GM21515 (cell line): ENCODE results near the gene RSBN1L.
"Not testable (repeated sequence)": the region's sequence is repeated elsewhere in the genome, so short reads cannot be mapped to it uniquely, and the experiment has no call there.

Source experiments
- ATAC-seq: cut with Tn5 transposase; IDR thresholded peaks from one replicate; pipeline ENCODE4 v1.9.1; 2021; ENCODE audit not compliant: unreplicated experiment

Gene RSBN1L

DNA sequence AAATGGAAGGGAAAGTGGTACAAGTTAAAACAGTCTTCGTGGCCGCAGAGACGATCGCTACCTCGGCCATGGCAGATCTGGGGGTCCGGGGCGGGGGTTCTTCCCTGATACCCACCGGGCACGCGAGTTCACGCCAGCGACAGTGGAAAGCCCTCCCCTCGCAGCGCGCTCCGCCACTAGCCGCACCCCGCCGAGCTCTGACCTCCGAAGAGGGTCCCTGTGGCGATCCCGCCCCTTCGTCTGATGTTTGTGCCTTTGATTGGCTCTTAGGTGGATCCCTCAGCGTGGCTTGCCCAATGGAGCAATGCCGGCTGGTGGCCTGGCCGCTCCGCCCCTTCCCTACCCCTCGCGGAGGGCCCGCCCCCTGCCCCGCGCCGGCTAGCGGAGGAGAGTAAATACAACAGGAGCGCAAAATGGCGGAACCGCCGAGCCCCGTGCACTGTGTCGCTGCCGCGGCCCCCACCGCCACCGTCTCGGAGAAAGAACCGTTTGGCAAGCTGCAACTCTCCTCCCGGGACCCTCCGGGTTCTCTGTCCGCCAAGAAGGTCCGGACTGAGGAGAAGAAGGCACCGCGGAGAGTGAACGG, at the start of gene RSBN1L:
RSBN1L (plus strand) TSS at position 403 of the 586 bp plus-strand sequence; CDS start at position 414, 11 bp downstream.
- ATAC-seq, result peak; percentile 95

DNA sequence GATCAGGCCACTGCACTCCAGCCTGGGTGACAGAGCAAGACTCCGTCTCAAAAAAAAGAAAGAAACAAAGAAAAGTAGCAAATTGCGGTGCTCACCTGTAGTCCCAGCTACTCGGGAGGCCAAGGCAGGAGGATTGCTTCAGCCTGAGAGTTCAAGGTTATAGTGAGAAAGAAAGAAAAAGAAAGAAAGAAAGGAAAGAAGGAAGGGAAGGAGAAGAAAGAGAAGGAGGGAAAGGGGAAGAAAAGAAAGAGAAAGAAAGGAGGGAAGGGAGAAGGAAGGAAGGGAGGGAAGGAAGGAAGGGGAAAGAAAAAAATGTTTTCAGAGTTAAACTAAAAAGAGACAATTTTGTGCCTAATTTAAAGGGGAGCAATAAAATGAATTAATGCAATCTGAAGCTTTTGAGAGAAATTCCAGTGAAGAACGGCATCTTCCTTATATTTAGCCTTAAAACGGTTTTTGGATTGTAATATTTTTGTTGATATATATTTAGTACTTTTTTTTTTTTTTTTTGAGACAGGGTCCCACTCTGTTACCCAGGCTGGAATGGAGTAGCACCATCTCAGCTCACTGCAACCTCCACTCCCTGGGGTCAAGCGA, 47.4 kb upstream of the RSBN1L start:
- ATAC-seq, result no peak

DNA sequence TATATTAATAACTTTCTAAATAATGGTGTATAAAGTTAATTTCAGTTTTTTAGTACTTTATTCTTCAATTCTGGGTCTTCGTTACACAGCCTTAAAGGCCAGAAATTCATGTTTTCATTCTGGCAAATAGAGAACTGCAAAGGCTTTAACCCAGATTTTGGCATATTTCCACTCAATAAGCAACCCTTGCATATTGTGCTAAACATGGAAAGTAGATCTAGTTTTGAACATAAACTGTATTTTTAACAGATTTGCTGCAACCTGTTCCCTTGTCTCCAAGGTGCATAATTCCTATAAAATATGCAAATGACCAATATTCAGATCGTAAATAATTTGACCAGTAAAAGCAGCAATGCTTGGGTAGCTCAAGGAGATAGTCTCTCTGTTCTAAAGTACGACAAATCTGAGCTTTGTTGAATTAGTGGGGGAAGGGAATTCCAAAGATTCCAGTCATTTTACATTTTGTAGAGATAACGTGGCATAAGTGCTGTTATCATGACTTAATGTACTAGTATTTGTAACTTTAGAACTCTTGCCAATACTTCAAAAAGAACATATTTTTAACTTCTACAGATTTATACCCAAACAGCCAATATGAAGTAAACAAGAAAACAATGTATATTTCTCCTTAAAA, 46.4 kb upstream of the RSBN1L start:
- ATAC-seq, result no peak

DNA sequence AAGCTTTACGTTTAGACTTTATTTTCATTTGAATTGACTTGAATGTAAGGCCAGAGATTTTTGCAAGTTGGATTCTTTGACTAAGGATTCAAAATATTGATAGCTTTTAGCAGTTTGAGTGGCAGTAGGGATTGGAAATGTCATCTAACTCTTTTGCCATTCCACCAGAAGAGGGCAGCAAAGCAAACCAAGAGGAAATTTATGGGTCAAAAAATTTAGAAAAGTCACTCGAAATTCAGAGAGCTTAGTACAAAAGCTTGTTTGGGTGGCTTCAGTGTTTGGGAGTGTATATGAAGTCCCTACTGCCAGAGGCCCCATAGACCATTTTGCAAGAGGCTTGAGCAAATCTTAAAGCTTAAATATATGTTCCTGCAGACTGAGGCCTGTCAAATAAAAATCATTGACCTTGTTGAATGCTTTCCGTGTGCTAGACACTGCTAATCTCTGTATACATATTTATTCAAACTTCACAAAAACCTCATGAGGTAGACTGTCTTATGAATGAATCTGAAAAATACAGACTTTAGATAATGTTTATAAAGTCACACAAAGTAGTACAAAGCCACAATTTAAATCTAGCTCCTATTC, 44.6 kb upstream of the RSBN1L start:
- ATAC-seq, result no peak

DNA sequence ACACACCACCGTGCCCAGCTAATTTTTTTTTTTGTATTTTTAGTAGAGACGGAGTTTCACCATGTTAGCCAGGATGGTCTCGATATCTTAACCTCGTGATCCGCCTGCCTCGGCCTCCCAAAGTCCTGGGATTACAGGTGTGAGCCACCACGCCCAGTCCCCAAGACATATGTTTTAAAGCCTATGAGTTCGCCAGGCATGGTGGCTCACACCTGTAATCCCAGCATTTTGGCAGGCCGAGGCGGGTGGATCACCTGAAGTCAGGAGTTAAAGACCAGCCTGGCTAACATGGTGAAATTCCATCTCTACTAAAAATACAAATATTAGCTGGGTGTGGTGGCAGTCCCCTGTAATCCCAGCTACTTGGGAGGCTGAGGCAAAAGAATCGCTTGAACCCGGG, 43.4 kb upstream of the RSBN1L start:
- not testable (repeated sequence) for ATAC-seq

DNA sequence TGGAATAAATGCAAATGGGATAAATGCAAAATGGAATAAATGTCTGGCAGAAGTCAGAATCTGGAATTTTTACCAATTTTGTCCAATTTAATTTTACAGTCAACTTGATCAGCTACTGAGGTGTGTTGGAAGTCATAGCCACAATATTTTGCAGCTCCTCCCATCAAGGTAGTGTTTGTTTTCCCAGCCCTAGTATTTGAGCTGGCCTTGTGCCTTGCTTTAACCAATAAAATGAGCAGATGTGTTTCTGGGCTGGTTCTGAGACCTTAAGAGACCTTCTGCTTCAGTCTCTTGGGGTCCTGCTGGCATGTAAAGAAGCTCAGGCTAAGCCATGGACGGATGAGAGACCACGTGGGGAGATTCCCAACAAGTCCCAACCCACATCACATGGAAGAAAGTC, 42.7 kb upstream of the RSBN1L start:
- no peak for ATAC-seq

DNA sequence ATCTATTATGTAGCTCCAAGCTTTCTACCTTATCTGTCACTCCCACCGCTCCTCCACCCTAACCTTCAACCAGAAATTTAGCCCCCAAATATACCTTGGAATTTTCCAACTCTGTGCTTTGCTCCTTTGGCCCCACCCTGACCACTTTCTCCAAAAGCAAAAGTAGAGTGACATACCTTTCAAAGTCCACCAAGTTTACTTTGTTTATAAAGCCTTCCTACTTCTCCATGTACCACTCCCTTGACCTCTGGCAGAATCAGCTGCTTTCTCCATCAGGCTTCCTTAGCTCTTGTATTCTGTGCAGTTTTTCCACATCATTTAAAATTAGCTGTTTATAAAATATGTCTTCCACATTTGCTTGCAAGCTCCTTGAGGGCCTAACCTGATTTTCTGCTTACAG, 40.9 kb upstream of the RSBN1L start:
- ATAC-seq, result no peak

DNA sequence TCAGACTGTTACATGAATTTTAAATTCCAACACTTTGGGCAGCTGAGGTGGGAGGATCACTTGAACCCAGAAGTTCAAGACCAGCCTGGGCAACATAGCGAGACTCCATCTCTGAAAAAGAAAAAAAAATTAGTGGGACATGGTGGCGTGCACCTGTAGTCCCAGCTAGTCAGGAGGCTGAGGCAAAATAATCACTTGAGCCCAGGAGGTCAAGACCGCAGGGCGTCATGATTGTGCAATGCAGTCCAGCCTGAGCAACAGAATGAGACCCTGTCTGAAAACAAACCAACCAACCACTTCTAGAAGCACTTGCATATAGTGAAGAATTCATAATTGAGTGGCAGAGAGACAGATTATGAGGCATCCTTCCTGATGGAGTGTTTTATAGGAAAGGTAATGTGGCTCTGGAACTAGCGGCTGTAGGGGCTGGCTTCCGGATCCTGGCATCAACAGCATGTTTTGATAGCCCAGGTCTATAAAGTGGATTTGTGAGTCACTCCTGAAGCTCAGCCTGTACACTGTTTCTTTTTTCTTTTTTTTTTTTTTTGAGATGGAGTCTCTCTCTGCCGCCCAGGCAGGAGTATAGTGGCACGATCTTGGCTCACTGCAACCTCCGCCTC, 40.3 kb upstream of the RSBN1L start:
- ATAC-seq, result no peak

DNA sequence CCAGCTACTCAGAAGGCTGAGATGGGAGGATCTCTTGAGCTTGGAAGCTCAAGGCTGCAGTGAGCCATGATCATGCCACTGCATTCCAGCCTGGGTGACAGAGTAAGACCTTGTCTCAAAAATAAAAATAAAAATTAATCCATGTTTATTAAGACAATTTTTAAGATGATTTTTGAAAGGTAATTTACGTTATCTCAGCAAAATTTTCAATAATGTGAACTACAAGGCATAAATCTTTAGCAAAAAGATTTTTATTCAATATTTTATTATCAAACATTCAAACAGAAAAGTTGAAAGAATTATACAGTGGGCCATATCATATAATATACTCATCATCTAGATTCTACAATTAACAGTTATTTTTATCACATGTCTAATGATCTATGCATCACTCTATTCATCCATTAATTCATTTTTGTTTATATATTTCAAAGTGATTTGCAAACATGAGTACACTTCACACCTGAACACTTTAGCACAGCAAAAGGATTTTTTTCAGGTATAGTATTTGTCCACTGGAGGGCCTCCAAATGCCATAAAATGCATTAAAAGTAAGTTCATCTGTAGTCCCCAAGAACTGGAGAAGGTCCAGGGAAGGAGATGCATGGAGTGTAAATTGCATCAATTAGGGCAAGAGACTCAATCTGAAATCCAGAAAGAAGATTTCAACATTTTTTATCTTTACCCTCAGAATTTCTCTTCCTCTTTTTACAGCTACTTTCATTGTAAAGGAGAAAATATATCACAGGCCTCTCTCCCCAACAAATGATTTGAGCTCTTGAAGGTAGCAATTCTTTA, 38.6 kb upstream of the RSBN1L start:
- ATAC-seq, result no peak

DNA sequence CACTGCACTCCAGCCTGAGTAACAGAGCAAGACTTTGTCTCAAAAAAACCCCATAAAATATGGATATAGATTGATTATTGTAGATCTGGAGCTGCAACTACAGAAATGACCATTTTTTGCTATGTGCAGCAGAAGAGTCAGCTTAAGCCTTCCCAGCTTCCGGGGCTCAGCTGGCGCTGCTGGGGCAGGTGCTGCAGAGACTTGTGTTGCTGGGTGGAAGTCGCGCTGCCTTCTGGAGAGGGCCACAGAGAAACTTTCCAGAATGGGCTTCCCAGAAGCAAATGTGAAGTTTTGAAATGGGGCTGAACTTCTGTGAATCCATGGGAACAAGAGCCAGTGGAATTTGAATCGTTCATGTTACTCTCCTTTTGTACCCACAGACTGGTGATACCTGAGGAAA, 37.3 kb upstream of the RSBN1L start:
- no peak for ATAC-seq

DNA sequence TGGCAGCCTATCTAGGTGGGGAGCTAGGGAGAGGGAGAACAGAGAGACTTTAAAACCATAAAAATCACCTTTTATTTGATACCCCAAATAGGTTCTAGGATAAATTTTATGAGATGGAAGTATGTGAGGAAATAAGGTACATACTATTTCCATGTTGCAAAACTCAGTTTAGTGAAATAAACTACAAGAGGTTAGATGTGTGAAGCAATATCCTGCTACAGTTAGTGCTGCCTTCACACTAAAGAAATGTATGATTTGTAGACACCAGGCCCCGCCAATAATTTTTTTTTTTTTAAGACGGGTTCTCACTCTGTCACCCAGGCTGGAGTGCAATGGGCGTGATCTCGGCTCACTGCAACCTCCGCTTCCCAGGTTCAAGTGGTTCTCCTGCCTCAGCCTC, 34.4 kb upstream of the RSBN1L start:
- no peak for ATAC-seq

DNA sequence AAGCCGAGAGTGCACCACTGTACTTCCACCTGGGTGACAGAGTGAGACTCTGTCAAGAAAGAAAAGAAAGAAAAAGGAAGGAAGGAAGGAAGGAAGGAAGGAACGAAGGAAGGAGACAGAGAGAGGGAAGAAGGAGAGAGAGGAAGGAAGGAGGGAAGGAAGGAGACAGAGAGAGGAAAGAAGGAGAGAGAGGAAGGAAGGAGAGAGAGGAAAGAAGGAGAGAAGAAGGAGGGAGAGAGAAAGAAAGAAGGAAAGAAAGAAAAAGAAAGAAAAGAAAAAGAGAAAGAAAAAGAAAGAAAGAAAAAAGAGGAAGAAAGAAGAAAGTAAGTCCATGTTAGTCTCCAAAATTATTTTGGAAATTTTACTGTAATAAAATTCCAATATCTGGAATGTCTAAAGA, 33.4 kb upstream of the RSBN1L start:
- ATAC-seq, result no peak

DNA sequence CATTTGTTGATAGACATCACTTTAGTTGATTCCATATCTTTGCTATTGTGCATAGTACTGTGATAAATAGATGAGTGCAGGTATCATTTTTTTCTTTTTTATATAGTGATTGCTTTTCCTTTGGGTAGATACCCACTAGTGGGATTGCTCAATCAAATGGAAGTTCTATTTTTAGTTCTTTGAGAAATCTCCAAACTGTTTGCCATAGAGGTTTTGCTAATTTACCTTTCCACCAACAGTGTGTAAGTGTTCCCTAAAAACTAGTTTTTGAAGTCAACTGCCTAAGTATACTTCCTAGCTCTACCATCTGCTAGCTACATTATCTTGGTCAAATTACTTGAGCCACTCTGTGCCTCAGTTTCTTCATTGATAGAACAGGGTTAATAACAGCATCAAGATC, 31.5 kb upstream of the RSBN1L start:
- no peak for ATAC-seq

DNA sequence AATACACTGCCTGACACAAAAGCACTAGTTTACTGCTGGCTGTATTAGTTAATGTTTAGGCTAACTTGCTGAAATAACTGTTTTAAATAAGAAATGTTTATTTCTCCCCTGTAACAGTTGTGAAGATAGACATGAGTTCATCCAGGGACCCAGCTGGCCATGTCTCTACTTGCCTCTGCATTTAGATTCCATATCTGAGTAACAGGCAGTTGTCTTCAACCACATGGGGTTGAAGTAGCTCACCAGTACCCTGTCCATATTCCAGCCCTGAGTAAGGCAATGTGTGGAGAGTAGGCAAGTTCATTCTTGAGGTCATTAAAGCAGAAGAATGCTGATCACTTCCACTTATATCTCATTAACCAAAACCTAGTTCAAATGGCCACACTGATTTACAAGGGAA, 31.1 kb upstream of the RSBN1L start:
- no peak for ATAC-seq

DNA sequence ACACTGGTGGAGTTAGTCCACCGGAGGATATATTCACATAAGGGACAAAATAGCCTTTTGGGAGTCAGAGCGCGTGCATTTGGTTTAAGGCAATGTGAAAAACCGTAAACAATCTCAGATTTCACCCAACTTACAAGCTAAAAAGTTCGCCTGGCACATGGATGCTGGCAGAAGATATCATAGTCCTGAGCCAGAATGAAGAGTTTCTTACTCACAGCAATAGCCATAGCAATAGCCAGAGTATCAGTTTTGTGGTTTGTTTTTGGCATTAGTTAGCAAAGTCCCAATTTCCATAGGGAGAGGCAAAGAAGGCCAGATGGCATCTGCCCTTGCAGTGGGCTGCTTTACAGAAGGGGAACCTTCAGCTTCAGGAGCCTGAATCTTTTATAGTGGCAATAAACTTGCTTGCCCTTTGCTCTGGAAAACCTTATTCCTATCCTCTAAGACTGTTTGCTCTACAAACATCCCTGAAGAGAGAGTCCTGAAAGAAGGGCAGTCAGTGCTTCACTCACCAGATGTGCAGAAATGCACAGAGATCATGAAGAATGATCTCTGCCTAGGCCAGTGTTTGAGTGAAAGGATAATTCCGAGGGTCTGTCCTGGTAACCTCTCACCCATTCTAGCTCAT, 28.7 kb upstream of the RSBN1L start:
- no peak for ATAC-seq

DNA sequence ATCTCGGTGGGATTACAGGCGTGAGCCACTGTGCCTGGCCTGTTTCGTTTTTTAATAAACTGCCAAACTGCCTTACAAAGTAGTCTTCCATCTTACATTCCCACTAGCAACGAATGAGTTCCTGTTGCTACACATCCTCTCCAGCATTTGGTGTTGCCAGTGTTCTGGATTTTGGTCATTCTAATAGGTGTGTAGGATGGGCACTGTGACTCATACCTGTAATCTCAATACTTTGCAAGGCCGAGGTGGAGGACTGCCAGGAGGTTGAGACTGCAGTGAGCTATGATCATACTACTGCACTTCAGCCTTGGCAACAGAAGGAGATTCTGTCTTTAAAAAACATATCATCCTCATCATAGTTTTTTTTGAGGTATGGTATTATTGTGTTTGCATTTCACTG, 21.4 kb upstream of the RSBN1L start:
- ATAC-seq, result no peak

DNA sequence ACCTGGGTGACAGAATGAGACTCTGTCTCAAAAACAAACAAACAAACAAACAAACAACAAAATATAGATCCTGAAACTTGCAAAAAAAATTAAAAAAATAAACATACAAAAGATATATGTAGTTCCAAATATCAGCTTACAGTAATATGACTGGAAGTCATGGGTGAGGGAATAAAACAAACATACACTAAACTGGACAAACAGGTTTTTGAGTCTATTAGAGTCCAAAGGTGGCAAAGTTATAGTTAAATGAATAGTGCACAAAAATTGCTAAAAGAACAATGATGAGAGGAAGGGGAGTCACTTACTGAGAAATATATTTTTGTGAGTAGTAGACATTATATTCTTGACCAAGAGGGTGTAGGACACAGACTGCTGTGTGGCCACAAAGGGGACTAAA, 16.7 kb upstream of the RSBN1L start:
- no peak for ATAC-seq

DNA sequence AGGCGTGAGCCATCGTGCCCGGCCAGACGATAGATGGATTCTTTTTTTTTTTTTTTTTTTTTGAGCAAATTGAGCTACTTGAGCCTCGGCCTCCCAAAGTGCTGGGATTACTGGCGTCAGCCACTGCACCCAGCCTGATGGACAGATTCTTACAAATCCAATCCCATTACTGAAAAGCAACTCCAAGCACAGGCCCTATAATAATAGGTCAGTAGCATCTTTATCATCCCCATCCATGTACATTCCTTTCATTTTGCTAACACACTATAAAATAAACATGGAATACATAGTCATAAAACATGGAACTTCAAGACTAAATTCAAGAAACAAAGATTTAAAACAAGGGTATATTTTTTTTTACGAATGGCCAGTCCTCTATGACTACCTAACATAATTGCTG, 16.0 kb upstream of the RSBN1L start:
- ATAC-seq, result no peak

DNA sequence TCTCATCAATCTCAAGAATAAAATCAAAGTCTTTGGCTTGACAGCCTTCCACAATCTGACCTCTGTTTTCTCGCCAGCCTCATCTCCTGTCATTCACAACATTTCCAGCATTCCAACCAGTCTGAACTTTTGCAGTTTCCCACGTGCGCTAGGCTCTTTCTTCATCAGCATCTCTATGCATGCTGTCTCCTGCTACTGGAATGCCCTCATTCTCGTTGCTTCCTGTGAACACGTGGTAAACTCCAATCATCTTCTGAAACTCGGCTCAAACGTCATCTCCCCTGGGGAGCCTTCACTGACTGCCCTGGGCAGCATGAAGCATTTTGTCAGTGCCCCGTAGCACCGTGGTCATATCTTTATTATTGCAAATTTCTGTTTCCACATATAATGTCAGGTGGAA, 12.2 kb upstream of the RSBN1L start:
- ATAC-seq, result no peak

DNA sequence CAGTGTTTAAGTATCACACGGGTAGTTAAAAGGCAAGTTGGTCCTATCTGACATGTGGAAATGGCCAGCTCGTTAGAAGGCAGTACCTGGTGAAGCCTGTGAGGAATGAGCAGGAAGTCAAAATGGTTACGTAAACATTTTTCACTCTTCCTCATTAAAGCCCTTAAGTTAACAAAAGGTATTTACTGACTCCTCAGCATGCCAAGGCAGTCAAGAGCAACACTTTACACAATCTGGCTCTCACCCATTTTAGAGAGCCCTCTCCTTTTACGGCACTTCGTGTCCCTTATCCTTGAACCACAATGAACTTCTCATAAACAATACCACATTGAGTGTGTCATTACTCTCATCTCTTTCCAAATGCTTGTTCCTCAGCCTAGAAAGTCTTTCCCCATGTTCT, 11.0 kb upstream of the RSBN1L start:
- no peak for ATAC-seq
